Hepatocyte (in vitro differentiated cells): ENCODE results near the gene OR4D6. TPM values are rescaled to one million over a fixed set of nuclear protein-coding genes. Genes with fewer than 3 reads are reported as not detected.

ENCODE experiments used
- polyA plus RNA-seq: library from polyadenylated mRNA; unstranded; fragments of >200 nt; fragmentation: Nextera tagmentation; extraction: Ambion mirVana; gene quantifications from 2 replicates; pipeline ENCODE4 v1.2.1, GENCODE V29; 2016
- total RNA-seq: library from RNA; depleted of rRNA; stranded (reverse); fragments of >200 nt; gene quantifications from 2 replicates; pipeline ENCODE4 v1.2.3, GENCODE V29; 2014

OR4D6 gene
- total and polyA plus RNA-seq, 2 experiments from 2014 or later = not detected

Other genes with a start within 250 kb of the OR4D6 start
- gene MPEG1, start 244.0 kb upstream of the OR4D6 start, total RNA-seq = 0.04 and 0.57 TPM in 2 replicates
- gene MPEG1, start 244.0 kb upstream of the OR4D6 start, polyA plus RNA-seq = not detected in 2 replicates
- gene OR5AN1, start 98.1 kb upstream of the OR4D6 start, total RNA-seq = not detected in 2 replicates
- gene OR5AN1, start 98.1 kb upstream of the OR4D6 start, polyA plus RNA-seq = not detected in 2 replicates
- not detected in 2 replicates for gene OR5A2, start 30.5 kb upstream of the OR4D6 start, total RNA-seq
- gene OR5A2, start 30.5 kb upstream of the OR4D6 start, polyA plus RNA-seq = not detected in 2 replicates
- gene OR5A1, start 20.5 kb upstream of the OR4D6 start, total RNA-seq = not detected in 2 replicates
- gene OR5A1, start 20.5 kb upstream of the OR4D6 start, polyA plus RNA-seq = not detected in 2 replicates
- not detected in 2 replicates for gene OR4D10, start 16.4 kb downstream of the OR4D6 start, total RNA-seq
- not detected in 2 replicates for gene OR4D10, start 16.4 kb downstream of the OR4D6 start, polyA plus RNA-seq
- not detected in 2 replicates for gene OR4D11, start 46.6 kb downstream of the OR4D6 start, total RNA-seq
- gene OR4D11, start 46.6 kb downstream of the OR4D6 start, polyA plus RNA-seq = not detected in 2 replicates
- not detected in 2 replicates for gene OR4D9, start 54.6 kb downstream of the OR4D6 start, total RNA-seq
- not detected in 2 replicates for gene OR4D9, start 54.6 kb downstream of the OR4D6 start, polyA plus RNA-seq
- 40.0 and 43.8 TPM in 2 replicates for gene OSBP, start 158.8 kb downstream of the OR4D6 start, total RNA-seq
- gene OSBP, start 158.8 kb downstream of the OR4D6 start, polyA plus RNA-seq = 28.6 and 33.0 TPM in 2 replicates
- 19.7 and 21.6 TPM in 2 replicates for gene PATL1, start 212.1 kb downstream of the OR4D6 start, total RNA-seq
- 17.1 and 19.9 TPM in 2 replicates for gene PATL1, start 212.1 kb downstream of the OR4D6 start, polyA plus RNA-seq